Right kidney (tissue), 1 donor: ENCODE measurements around the gene ADAT3.
"Not testable (repeated sequence)": the region's sequence is repeated elsewhere in the genome, so short reads cannot be mapped to it uniquely, and the experiment has no call there.

ENCODE experiments used
- DNase-seq: peaks from one replicate; pipeline ENCODE4 v3.0.0-alpha.2; 2016

Gene ADAT3

DNA sequence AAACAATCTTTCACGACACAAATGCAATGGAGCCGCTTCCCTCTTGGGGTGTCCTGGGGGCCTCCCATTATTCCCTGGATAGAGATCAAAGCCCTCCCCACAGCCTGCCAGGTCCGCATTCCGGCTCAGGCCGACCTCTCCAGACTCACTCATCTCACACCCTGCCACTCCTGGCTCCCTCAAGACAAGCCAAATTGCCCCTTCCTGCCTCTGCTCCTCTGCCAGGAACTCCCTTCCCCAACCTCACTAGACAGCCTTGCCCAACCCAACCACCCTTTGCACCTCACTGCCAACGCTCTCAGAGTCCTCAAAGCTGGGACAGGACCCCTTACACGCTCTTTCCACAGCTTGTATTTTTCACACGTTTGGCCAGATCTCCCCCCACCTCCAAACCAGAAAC, 21.4 kb upstream of the ADAT3 start:
- no peak for DNase-seq

- DNase-seq, result no peak
Measured at GRCh38 chr19:1884291-1884718, 20.9 kb upstream of the ADAT3 start.

DNA sequence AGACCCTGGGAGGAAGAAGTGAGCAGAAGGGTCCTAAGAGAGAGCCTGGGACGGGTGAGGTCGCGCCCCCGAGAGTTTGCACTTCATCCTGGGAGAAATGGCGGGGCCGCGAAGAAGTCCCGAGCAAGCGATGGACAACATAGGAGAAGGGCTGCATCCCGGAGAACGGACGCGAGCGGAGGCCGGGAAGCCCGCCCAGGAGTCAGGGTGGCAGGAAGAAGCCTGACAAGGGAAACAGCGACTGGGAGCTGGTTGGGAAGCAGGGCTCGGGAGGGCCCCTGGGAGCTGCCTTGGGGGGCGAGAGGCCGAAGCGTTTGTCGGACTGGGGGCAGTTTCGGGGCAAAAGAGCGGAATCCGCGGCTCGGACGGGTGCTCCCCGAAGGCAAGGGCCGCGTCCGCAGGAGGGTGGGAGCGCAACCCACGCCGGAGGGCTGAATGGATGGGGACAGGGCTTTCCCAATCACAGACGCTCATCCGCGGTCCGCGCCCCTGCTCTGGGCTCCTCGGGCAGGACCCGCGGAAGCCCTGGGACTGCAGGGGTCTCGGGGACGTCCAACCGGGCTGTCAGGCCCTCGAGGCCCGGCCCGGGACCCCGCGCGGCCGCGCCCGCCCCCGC, 20.4 kb upstream of the ADAT3 start:
- peak; percentile 68 for DNase-seq

DNA sequence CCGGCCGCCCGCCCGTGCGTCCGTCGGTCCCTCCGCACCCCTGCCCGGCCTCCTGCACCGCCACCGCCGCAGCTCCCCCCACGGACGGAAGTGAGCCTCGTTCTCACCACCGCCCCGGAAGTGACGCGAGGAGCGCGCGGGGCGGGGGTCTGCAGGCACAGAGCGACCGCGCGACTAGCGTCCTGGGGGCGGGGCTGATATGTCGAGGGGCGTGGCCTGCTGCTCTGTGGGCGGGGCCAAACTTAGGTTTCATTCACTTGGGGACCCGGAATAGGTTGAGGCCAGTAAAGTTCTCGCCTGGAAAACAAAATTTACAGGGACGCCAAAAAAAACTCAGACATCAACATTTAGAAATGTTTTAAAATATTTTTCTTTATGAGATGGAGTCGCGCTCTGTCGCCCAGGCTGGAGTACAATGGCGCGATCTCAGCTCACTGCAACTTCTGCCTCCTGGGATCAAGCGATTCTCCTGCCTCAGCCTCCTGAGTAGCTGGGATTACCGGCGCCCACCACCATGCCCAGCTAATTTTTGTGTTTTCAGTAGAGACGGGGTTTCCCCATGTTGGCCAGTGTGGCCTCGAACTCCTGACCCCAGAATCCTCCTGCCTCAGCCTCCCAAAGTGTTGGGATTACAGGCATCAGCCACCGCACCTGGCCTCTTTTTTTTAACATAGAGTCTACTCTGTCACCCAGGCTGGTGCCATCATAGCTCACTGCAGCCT, 19.6 kb upstream of the ADAT3 start, which contains the start of gene ABHD17A:
Gene ABHD17A (minus strand): TSS at position 99 of the 722 bp plus-strand sequence. CDS start 3,930 bp downstream, outside the sequence.
- peak; percentile 81 for DNase-seq

GRCh38 chr19:1886360-1886759, 18.8 kb upstream of the ADAT3 start:
- DNase-seq, result not testable (repeated sequence)

GRCh38 chr19:1888385-1888784, 16.8 kb upstream of the ADAT3 start:
- DNase-seq, result no peak

- no peak for DNase-seq
Measured at GRCh38 chr19:1889907-1890306, 15.3 kb upstream of the ADAT3 start.

- DNase-seq, result no peak
Measured at GRCh38 chr19:1893791-1894190, 11.4 kb upstream of the ADAT3 start.

GRCh38 chr19:1896508-1896907, 8.7 kb upstream of the ADAT3 start:
- no peak for DNase-seq

GRCh38 chr19:1901940-1902404, 3.2 kb upstream of the ADAT3 start:
- DNase-seq, result no peak

GRCh38 chr19:1902923-1903322, 2.3 kb upstream of the ADAT3 start:
- no peak for DNase-seq

DNA sequence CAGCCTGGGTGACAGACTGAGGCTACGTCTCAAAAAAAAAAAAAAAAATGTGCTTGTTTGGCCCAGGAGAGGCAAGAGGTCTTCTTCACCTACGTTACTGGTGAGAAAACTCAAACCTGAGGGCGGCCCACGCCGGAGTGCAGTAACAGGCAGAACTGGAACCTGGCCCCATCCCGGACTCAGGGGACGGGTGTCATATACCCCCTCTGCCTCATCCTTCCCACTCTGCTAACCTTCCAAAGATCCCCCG, 414 bp upstream of the ADAT3 start:
- DNase-seq, result no peak

- no peak for DNase-seq
Measured at GRCh38 chr19:1905863-1906375, 720 bp downstream of the ADAT3 start.

- no peak for DNase-seq
Measured at GRCh38 chr19:1906985-1907562, 1.9 kb downstream of the ADAT3 start.

GRCh38 chr19:1907563-1908363, 2.6 kb downstream of the ADAT3 start:
- DNase-seq, result peak; percentile 54

- no peak for DNase-seq
Measured at GRCh38 chr19:1908364-1908678, 3.1 kb downstream of the ADAT3 start.

DNA sequence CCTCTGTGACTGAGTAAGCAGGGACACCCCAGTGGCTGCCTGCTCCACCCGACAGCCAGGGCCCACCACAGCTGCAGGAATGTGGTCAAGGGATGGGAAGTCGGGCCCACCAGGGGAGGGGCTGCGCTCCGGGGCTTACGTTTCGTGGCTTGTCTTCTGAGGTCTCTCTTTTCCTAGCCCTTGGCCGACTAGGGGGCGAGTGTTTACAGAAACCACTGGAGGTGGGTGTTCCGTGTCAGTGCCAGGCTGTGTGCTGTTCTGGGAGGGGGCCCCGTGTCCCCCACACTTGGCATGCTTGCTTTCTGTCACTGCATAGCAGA, 4.5 kb downstream of the ADAT3 start:
- DNase-seq, result no peak

DNA sequence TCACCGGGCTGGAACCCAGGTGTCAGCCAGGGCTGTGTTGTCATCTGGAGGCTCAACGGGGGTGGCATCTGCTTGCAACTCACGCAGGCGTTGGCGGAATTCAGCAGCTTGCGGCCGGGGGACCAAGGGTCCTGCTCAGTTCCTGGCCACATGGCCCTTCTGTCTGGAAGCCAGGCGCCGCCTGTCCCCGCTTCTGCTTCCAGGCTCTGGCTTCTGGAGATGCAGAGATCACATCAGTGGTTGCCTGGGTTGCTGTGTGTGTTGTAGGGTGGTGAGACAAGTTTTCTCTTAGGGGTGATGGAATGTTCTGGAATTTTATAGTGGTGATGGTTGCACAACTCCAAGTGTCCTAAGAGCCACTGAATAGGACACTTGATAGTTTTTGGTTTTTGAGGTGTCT, 5.0 kb downstream of the ADAT3 start:
- no peak for DNase-seq

- DNase-seq, result no peak
Measured at GRCh38 chr19:1911098-1911497, 5.9 kb downstream of the ADAT3 start.

DNA sequence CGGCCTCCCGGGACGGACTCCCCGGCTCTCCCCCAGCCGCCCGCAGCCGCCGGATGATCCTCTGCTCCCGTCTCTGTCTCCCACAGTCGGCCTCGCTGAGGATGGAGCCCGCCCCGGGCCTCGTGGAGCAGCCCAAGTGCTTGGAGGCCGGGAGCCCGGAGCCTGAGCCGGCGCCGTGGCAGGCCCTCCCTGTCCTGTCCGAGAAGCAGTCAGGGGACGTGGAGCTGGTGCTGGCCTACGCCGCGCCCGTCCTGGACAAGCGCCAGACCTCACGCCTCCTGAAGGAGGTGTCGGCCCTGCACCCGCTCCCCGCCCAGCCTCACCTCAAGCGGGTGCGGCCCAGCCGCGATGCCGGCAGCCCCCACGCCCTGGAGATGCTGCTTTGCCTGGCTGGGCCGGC, 6.8 kb downstream of the ADAT3 start:
- DNase-seq, result no peak

GRCh38 chr19:1912760-1913505, 7.7 kb downstream of the ADAT3 start:
- DNase-seq, result no peak

- no peak for DNase-seq
Measured at GRCh38 chr19:1913781-1914577, 8.8 kb downstream of the ADAT3 start.
